HCT116 (cell line): Measurements from ENCODE around the gene ZNF430. TPM values are rescaled to one million over a fixed set of nuclear protein-coding genes. Genes with fewer than 3 reads are reported as not detected.
"Not testable (repeated sequence)": the region's sequence is repeated elsewhere in the genome, so short reads cannot be mapped to it uniquely, and the experiment has no call there.

Source experiments
- ATAC-seq: fragments of 200-7000 bp; cut with Tn5 transposase; 2 replicates; pipeline ENCODE4 v1.9.1; 2020; ENCODE audit warnings: mild to moderate bottlenecking, moderate library complexity
- BruUV-seq: library from RNA; stranded (reverse); fragments of 400-500 nt; replicated peaks from 2 replicates; lab custom pipeline; 2021; lab: Mats Ljungman, UMichigan
- CTCF ChIA-PET: fragments of 300-600 bp; sonication (Branson Sonifier 250); formaldehyde crosslinking; loops from one replicate; lab custom pipeline; 2021; ENCODE audit warnings: antibody characterized with exemption; lab: Charles Lee
- POLR2A ChIA-PET: fragments of 300-600, 350-600 bp; sonication (Branson Sonifier 250); formaldehyde crosslinking; loops from one replicate; lab custom pipeline; 2021; ENCODE audit warnings: antibody characterized with exemption; lab: Charles Lee
- RAD21 ChIA-PET, 2 experiments: fragments of 300-600 bp; sonication (Branson Sonifier 250); formaldehyde crosslinking; loops; one replicate each; lab custom pipeline; 2023; ENCODE audit warnings: low total read pairs in 2 of 2; ENCODE audit not compliant: uncharacterized antibody in 2 of 2, unreplicated experiment in 2 of 2, low non-redundant PET in 1 of 2; lab: Charles Lee
- DNase-seq: peaks from one replicate; pipeline ENCODE4 v3.0.0-alpha.2; 2010; ENCODE audit warnings: low read depth, low spot score
- H2AFZ ChIP-seq: fragments of 200-600 bp; shearing (Covaris generic), sonication (generic); 2 replicates; pipeline ENCODE4 v1.6.1; 2017; ENCODE audit warnings: low read depth, mixed run types, mixed read lengths, antibody characterized with exemption, low read length; ENCODE audit not compliant: poor library complexity, severe bottlenecking
- H3K27ac ChIP-seq: 2 replicates; pipeline ENCODE4 v1.5.1; 2012; ENCODE audit warnings: low read depth, low read length
- H3K27me3 ChIP-seq: fragments of 200-600 bp; sonication (generic); 2 replicates; pipeline ENCODE4 v1.6.1; 2016; ENCODE audit warnings: mixed run types, low read length, mixed read lengths; ENCODE audit not compliant: insufficient read depth
- H3K36me3 ChIP-seq, 2 experiments: fragments of 200-500 bp in 1 of 2; fragments of 200-600 bp in 1 of 2; sonication (Bioruptor generic) in 1 of 2; sonication (generic) in 1 of 2; 2 replicates each; pipeline versions ENCODE4 v1.5.1 to v1.6.1; 2014 to 2016; ENCODE audit warnings: low read length in 2 of 2, inconsistent platforms in 1 of 2, mixed read lengths in 1 of 2, mixed run types in 1 of 2; ENCODE audit not compliant: insufficient read depth in 2 of 2, control insufficient read depth in 1 of 2
- H3K4me1 ChIP-seq, 2 experiments: fragments of 200-600 bp in 1 of 2; sonication (generic) in 1 of 2; 2 replicates each; pipeline versions ENCODE4 v1.5.1 to v1.6.1; 2012 to 2017; ENCODE audit warnings: low read length in 2 of 2, inconsistent platforms in 1 of 2, mild to moderate bottlenecking in 1 of 2, mixed read lengths in 1 of 2, mixed run types in 1 of 2, moderate library complexity in 1 of 2; ENCODE audit not compliant: insufficient read depth in 2 of 2, control insufficient read depth in 1 of 2
- H3K4me2 ChIP-seq: fragments of 200-600 bp; sonication (generic); 2 replicates; pipeline ENCODE4 v1.6.1; 2017; ENCODE audit warnings: mixed run types, low read length, mixed read lengths
- H3K4me3 ChIP-seq, 2 experiments: fragments of 200-600 bp in 1 of 2; sonication (generic) in 1 of 2; replicated peaks in 1 of 2; 2 replicates each; pipeline ENCODE4 v1.5.1; 2011 to 2016; ENCODE audit warnings: low read length in 2 of 2, control low read depth in 1 of 2, low read depth in 1 of 2, mild to moderate bottlenecking in 1 of 2, mixed read lengths in 1 of 2, mixed run types in 1 of 2
- H3K79me2 ChIP-seq: fragments of 200-600 bp; sonication (generic); 2 replicates; pipeline ENCODE4 v1.6.1; 2017; ENCODE audit warnings: mild to moderate bottlenecking, mixed run types, low read length, moderate library complexity, mixed read lengths; ENCODE audit not compliant: insufficient read depth
- H3K9ac ChIP-seq: fragments of 200-600 bp; sonication (generic); 2 replicates; pipeline ENCODE4 v1.6.1; 2016; ENCODE audit warnings: low read length, mixed read lengths
- H3K9me2 ChIP-seq: fragments of 200-600 bp; sonication (generic), shearing (Covaris generic); 2 replicates; pipeline ENCODE4 v1.6.1; 2017; ENCODE audit warnings: mixed run types, mild to moderate bottlenecking, moderate library complexity; ENCODE audit not compliant: insufficient read depth
- H3K9me3 ChIP-seq, 2 experiments: fragments of 200-500 bp in 1 of 2; fragments of 200-600 bp in 1 of 2; sonication (Bioruptor generic) in 1 of 2; sonication (generic) in 1 of 2; 2 replicates each; pipeline ENCODE4 v1.6.1; 2014 to 2017; ENCODE audit warnings: low read length in 2 of 2, mixed read lengths in 2 of 2, inconsistent platforms in 1 of 2, low read depth in 1 of 2, mild to moderate bottlenecking in 1 of 2, mixed run types in 1 of 2, moderate library complexity in 1 of 2; ENCODE audit not compliant: control insufficient read depth in 1 of 2, insufficient read depth in 1 of 2
- H4K20me1 ChIP-seq: fragments of 200-600 bp; sonication (generic), shearing (Covaris generic); 2 replicates; pipeline ENCODE4 v1.6.1; 2017; ENCODE audit warnings: mixed run types, mild to moderate bottlenecking, moderate library complexity; ENCODE audit not compliant: insufficient read depth
- CBX3 ChIP-seq: IDR thresholded peaks from 2 replicates; pipeline ENCODE4 v1.6.1; 2012; ENCODE audit warnings: low read depth
- CEBPB ChIP-seq: IDR thresholded peaks from 2 replicates; pipeline ENCODE4 v1.6.1; 2012; ENCODE audit warnings: low read depth
- EGR1 ChIP-seq: IDR thresholded peaks from 2 replicates; pipeline ENCODE4 v1.6.1; 2012; ENCODE audit warnings: low read depth
- EZH2 ChIP-seq: fragments of 200-600 bp; sonication (generic); IDR thresholded peaks from 2 replicates; pipeline ENCODE4 v1.6.1; 2017; ENCODE audit warnings: antibody characterized with exemption, mixed run types
- POLR2A ChIP-seq: IDR thresholded peaks from 2 replicates; pipeline ENCODE4 v1.7.0; 2011; ENCODE audit warnings: borderline replicate concordance; ENCODE audit not compliant: insufficient read depth, insufficient read length; ENCODE audit errors: extremely low read depth
- RAD21 ChIP-seq: IDR thresholded peaks from 2 replicates; pipeline ENCODE4 v1.6.1; 2012; ENCODE audit warnings: low read depth, mild to moderate bottlenecking
- SP1 ChIP-seq: IDR thresholded peaks from 2 replicates; pipeline ENCODE4 v1.6.1; 2012; ENCODE audit warnings: low read depth
- TCF7L2 ChIP-seq: IDR thresholded peaks from 2 replicates; pipeline ENCODE4 v1.7.0; 2011; ENCODE audit warnings: borderline replicate concordance, inconsistent platforms; ENCODE audit not compliant: insufficient read depth, insufficient read length; ENCODE audit errors: extremely low read depth
- YY1 ChIP-seq: IDR thresholded peaks from 2 replicates; pipeline ENCODE4 v1.6.1; 2011; ENCODE audit warnings: low read length, low read depth, moderate library complexity, mild to moderate bottlenecking; ENCODE audit not compliant: insufficient replicate concordance; ENCODE audit errors: extremely low read depth
- ZNF274 ChIP-seq: fragments of 200-500 bp; sonication (Bioruptor generic); IDR thresholded peaks from 2 replicates; pipeline ENCODE4 v1.6.1; 2014; ENCODE audit warnings: mild to moderate bottlenecking, low read depth, low read length, inconsistent platforms
- intact Hi-C: fragments of 100-400 bp; cut with micrococcal nuclease; formaldehyde crosslinking; loops from 2 replicates; pipeline ENCODE4 v1.10.0; 2022
- total RNA-seq: library from RNA; stranded (reverse); gene quantifications from one replicate; pipeline ENCODE4 v1.2.1, GENCODE V29; 2021; ENCODE audit not compliant: unreplicated experiment
- TF ChIP-seq, protein P1 (sequence below): IDR thresholded peaks from 2 replicates; pipeline ENCODE4 v1.6.1; 2012; ENCODE audit warnings: low read depth

Gene ZNF430
- total RNA-seq, 1 experiment from 2014 or later = 8.4 TPM

DNA sequence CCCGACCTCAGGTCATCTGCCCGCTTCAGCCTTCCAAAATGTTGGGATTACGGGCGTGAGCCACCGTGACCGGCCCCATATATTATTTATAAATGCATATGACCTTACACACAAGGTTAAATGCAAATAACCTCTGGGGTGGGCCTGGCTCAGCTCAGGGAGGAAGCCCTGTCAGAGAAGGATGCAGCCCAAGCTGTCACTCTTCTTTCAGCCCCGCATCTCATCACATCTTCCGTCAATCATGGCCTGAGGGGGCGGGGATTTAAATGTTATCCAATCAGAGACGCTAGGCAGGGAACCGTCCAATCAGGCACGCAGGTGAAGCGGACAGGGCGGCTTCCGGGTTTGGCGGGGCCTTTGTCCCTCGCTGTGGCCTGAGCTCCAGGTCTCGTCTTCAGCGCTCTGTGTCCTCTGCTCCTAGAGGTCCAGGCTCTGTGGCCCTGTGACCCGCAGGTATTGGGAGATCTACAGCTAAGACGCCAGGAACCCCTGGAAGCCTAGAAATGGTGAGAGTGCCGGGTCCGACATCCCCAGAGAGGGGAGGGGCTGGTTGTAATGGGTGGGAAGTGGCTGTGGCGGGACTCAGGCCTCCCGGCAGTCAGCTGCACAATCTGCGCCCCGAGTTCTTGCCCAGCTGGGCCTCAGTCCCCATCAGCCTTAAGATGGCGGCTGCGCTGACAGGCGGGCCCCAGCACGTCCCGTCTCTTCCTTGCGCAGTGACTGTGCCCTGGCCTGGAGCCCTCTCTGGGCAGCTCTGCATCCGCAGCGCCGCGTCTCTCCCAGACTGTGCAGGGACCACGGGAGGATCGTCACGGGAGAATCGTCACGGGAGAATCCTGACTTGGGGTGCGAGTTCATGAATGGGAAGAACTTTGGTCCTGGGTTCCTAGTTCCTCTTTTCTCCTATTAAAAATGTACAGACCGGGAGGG is at the start of gene ZNF430 (continued):
- TF ChIP-seq ZNF274 (no peak), SP1 (peak; percentile 80), RAD21 (no peak), EGR1 (no peak), POLR2A (peak; percentile 55)
- TF ChIP-seq, all 23 proteins: peak for 6

DNA sequence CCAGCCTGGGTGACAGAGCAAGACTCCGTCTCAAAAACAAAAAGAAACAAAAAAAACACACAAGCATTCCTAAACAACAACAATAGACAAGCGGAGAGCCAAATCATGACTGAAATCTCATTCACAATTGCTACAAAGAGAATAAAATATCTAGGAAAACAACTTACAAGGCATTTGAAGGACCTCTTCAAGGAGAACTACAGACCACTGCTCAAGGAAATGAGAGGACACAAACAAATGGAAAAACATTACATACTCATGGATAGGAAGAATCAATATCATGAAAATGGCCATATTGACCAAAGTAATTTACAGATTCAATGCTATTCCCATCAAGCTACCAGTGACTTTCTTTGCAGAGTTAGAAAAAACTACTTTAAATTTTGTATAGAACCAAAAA is 27.7 kb upstream of the ZNF430 start:
- H4K20me1 ChIP-seq, CTCF ChIA-PET, POLR2A ChIA-PET, BruUV-seq, H3K27ac ChIP-seq, DNase-seq, RAD21 ChIA-PET, H3K27me3 ChIP-seq, H3K9me3 ChIP-seq, H3K4me2 ChIP-seq, H3K4me3 ChIP-seq, ATAC-seq, intact Hi-C loops, H3K79me2 ChIP-seq, H3K9me2 ChIP-seq, H2AFZ ChIP-seq, H3K4me1 ChIP-seq, H3K9ac ChIP-seq, H3K36me3 ChIP-seq: not testable (repeated sequence)

DNA sequence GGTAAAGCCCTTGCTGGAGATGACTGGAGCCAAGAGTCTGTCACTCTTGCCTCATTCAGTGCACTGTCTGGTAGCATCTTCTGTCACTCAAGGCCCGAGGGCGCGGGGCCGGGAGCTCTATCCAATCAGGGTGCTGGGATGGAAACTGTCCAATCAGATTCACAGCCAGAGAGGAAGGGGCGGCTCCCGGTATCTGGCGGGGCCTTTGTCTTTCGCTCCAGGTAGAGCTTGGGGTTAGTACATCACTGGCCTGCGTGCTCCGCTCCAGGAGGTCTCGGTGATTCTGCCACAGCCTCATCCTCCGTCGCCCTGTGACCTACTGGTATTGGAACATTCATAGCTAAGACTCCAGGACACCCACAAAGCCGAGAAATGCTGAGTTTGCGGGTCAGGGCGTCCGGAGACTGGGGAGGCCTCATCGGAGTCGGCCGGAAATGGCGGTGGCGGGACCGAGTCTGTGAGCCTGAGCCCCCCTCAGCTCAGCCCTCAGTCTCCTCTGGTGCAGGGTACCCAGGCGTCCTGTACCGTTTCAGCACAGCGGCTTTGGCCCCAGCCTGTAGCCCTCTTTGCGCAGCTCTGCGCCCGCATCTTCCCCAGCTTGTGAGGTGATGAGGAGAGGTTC is 20.6 kb upstream of the ZNF430 start:
- DNase-seq (no peak), ATAC-seq (no peak)
- no peaks in the 10 kb centered on the region for H4K20me1 ChIP-seq
- H3K27ac ChIP-seq = no peak overlapping the region
- no peaks in the 10 kb centered on the region for H3K79me2 ChIP-seq
- H2AFZ ChIP-seq = no peak overlapping the region
- H3K9ac ChIP-seq = no peak overlapping the region
- no peak overlapping the region for H3K4me2 ChIP-seq
- RAD21 ChIA-PET = no interaction called here
- no peak for TF ChIP-seq POLR2A
- TF ChIP-seq EZH2 = no peak
- no peak for TF ChIP-seq YY1
- no peak for TF ChIP-seq CEBPB
- TF ChIP-seq TCF7L2 = no peak
- TF ChIP-seq, protein P1, sequence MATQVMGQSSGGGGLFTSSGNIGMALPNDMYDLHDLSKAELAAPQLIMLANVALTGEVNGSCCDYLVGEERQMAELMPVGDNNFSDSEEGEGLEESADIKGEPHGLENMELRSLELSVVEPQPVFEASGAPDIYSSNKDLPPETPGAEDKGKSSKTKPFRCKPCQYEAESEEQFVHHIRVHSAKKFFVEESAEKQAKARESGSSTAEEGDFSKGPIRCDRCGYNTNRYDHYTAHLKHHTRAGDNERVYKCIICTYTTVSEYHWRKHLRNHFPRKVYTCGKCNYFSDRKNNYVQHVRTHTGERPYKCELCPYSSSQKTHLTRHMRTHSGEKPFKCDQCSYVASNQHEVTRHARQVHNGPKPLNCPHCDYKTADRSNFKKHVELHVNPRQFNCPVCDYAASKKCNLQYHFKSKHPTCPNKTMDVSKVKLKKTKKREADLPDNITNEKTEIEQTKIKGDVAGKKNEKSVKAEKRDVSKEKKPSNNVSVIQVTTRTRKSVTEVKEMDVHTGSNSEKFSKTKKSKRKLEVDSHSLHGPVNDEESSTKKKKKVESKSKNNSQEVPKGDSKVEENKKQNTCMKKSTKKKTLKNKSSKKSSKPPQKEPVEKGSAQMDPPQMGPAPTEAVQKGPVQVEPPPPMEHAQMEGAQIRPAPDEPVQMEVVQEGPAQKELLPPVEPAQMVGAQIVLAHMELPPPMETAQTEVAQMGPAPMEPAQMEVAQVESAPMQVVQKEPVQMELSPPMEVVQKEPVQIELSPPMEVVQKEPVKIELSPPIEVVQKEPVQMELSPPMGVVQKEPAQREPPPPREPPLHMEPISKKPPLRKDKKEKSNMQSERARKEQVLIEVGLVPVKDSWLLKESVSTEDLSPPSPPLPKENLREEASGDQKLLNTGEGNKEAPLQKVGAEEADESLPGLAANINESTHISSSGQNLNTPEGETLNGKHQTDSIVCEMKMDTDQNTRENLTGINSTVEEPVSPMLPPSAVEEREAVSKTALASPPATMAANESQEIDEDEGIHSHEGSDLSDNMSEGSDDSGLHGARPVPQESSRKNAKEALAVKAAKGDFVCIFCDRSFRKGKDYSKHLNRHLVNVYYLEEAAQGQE = no peak
- no peak for TF ChIP-seq CBX3
- H3K9me2 ChIP-seq = no peaks in the 10 kb centered on the region
- no peak overlapping the region for H3K4me3 ChIP-seq
- no peaks in the 10 kb centered on the region for H3K4me1 ChIP-seq
- CTCF ChIA-PET = no interaction called here
- H3K27me3 ChIP-seq = no peaks in the 10 kb centered on the region
- BruUV-seq = no TSS peak
- no peaks in the 10 kb centered on the region for H3K9me3 ChIP-seq
- POLR2A ChIA-PET = no interaction called here
- intact Hi-C loops = no loop called here
- H3K36me3 ChIP-seq = no peaks in the 10 kb centered on the region
